HG03439 (cell line): ENCODE data around the gene CDH5.

Experiments
- ATAC-seq: cut with Tn5 transposase; IDR thresholded peaks from one replicate; pipeline ENCODE4 v1.9.1; 2021; ENCODE audit warnings: mild to moderate bottlenecking, moderate library complexity; ENCODE audit not compliant: unreplicated experiment

The CDH5 gene

GRCh38 chr16:66373667-66374066, 7.2 kb downstream of the CDH5 start:
- ATAC-seq, result no peak

GRCh38 chr16:66374176-66374575, 7.7 kb downstream of the CDH5 start:
- no peak for ATAC-seq

GRCh38 chr16:66375451-66375850, 9.0 kb downstream of the CDH5 start:
- ATAC-seq, result no peak

GRCh38 chr16:66376114-66376513, 9.6 kb downstream of the CDH5 start:
- no peak for ATAC-seq

- ATAC-seq, result no peak
Observed at GRCh38 chr16:66376577-66377305, 10.2 kb downstream of the CDH5 start.

GRCh38 chr16:66377324-66377723, 10.8 kb downstream of the CDH5 start:
- no peak for ATAC-seq

- no peak for ATAC-seq
Observed at GRCh38 chr16:66378741-66379570, 12.5 kb downstream of the CDH5 start.

GRCh38 chr16:66379571-66379941, 13.1 kb downstream of the CDH5 start:
- ATAC-seq, result no peak

GRCh38 chr16:66380421-66380820, 13.9 kb downstream of the CDH5 start:
- ATAC-seq, result no peak

GRCh38 chr16:66381585-66382170, 15.2 kb downstream of the CDH5 start:
- ATAC-seq, result no peak

GRCh38 chr16:66382171-66382965, 15.9 kb downstream of the CDH5 start:
- no peak for ATAC-seq

- ATAC-seq, result no peak
Observed at GRCh38 chr16:66382966-66383299, 16.4 kb downstream of the CDH5 start.

GRCh38 chr16:66383551-66383950, 17.1 kb downstream of the CDH5 start:
- ATAC-seq, result no peak

- ATAC-seq, result no peak
Observed at GRCh38 chr16:66385415-66385814, 18.9 kb downstream of the CDH5 start.

- no peak for ATAC-seq
Observed at GRCh38 chr16:66386629-66387622, 20.4 kb downstream of the CDH5 start.

GRCh38 chr16:66387817-66388332, 21.4 kb downstream of the CDH5 start:
- no peak for ATAC-seq

GRCh38 chr16:66388350-66389139, 22.1 kb downstream of the CDH5 start:
- ATAC-seq, result no peak

GRCh38 chr16:66389256-66390176, 23.0 kb downstream of the CDH5 start:
- ATAC-seq, result no peak
